TTC549 (cell line): ENCODE measurements around the gene TXNDC16.

Experiments used
- FAIRE-seq: peaks from 2 replicates; lab custom pipeline; 2012; peaks lifted over from hg19 to GRCh38; lab: Jason Lieb, UNC

TXNDC16 gene

GRCh38 chr14:52391881-52392615 is 160.3 kb downstream of the TXNDC16 start:
- FAIRE-seq, result no peak
